Mesothelial cell of epicardium (in vitro differentiated cells): ENCODE data around the gene MMP17. TPM values are rescaled to one million over a fixed set of nuclear protein-coding genes. Genes with fewer than 3 reads are reported as not detected.

ENCODE experiments used
- DNase-seq, 2 experiments: peaks; one replicate each; pipeline ENCODE4 v3.0.0; 2021; ENCODE audit warnings: low spot score in 2 of 2; ENCODE audit not compliant: unreplicated experiment in 2 of 2
- H3K27ac Mint-ChIP-seq: 2 replicates; pipeline ENCODE4 v1.8.0; 2021; ENCODE audit warnings: mixed read lengths
- H3K27me3 Mint-ChIP-seq: 2 replicates; pipeline ENCODE4 v1.8.0; 2021; ENCODE audit warnings: low read depth, mixed read lengths
- H3K36me3 Mint-ChIP-seq: 2 replicates; pipeline ENCODE4 v1.8.0; 2021; ENCODE audit warnings: mixed read lengths
- H3K4me1 Mint-ChIP-seq: 2 replicates; pipeline ENCODE4 v1.8.0; 2021; ENCODE audit warnings: mixed read lengths
- H3K4me3 Mint-ChIP-seq: 2 replicates; pipeline ENCODE4 v1.8.0; 2021; ENCODE audit warnings: mild to moderate bottlenecking, moderate library complexity, mixed read lengths
- H3K9me3 Mint-ChIP-seq: 2 replicates; pipeline ENCODE4 v1.8.0; 2021; ENCODE audit warnings: mixed read lengths
- CTCF ChIP-seq: fragments of 200-600 bp; sonication (generic); IDR thresholded peaks from one replicate; pipeline ENCODE4 v1.5.0; 2021; ENCODE audit warnings: antibody characterized with exemption; ENCODE audit not compliant: unreplicated experiment
- total RNA-seq: library from RNA; stranded (reverse); gene quantifications from 3 replicates; pipeline ENCODE4 v1.2.1, GENCODE V29; 2021

Gene MMP17
- total RNA-seq, 1 donor from 2014 or later: 1.8 TPM

- H3K4me1 Mint-ChIP-seq: peaks cover 12% of the 10 kb centered on the region
- no peak for DNase-seq
- peaks cover 35% of the 10 kb centered on the region for H3K36me3 Mint-ChIP-seq
- TF ChIP-seq CTCF: no peak
- H3K4me3 Mint-ChIP-seq: no peak overlapping the region
- peaks cover 4% of the 10 kb centered on the region for H3K9me3 Mint-ChIP-seq
- no peak overlapping the region for H3K27ac Mint-ChIP-seq
- H3K27me3 Mint-ChIP-seq: no peaks in the 10 kb centered on the region
These were observed 42.3 kb upstream of the MMP17 start for GRCh38 chr12:131785763-131786330.

GRCh38 chr12:131786331-131786730, 41.9 kb upstream of the MMP17 start:
- Mint-ChIP-seq H3K36me3 (peaks cover 38% of the 10 kb centered on the region), H3K9me3 (peaks cover 5% of the 10 kb centered on the region), H3K27ac (no peak overlapping the region), H3K4me1 (peaks cover 12% of the 10 kb centered on the region), H3K27me3 (no peaks in the 10 kb centered on the region), H3K4me3 (no peak overlapping the region)
- no peak for DNase-seq
- TF ChIP-seq CTCF: no peak

- H3K4me1 Mint-ChIP-seq: peaks cover 12% of the 10 kb centered on the region
- no peaks in the 10 kb centered on the region for H3K27me3 Mint-ChIP-seq
- TF ChIP-seq CTCF: no peak
- no peak for DNase-seq
- peaks cover 41% of the 10 kb centered on the region for H3K36me3 Mint-ChIP-seq
- H3K4me3 Mint-ChIP-seq: no peak overlapping the region
- H3K9me3 Mint-ChIP-seq: peaks cover 5% of the 10 kb centered on the region
- H3K27ac Mint-ChIP-seq: no peak overlapping the region
These were observed 41.0 kb upstream of the MMP17 start for GRCh38 chr12:131787143-131787660.

GRCh38 chr12:131788070-131788469, 40.1 kb upstream of the MMP17 start:
- H3K36me3 Mint-ChIP-seq: peaks cover 45% of the 10 kb centered on the region
- no peak for DNase-seq
- TF ChIP-seq CTCF: no peak
- peaks cover 12% of the 10 kb centered on the region for H3K4me1 Mint-ChIP-seq
- H3K27me3 Mint-ChIP-seq: no peaks in the 10 kb centered on the region
- H3K9me3 Mint-ChIP-seq: peaks cover 5% of the 10 kb centered on the region
- no peak overlapping the region for H3K4me3 Mint-ChIP-seq
- no peak overlapping the region for H3K27ac Mint-ChIP-seq

GRCh38 chr12:131789638-131790037, 38.6 kb upstream of the MMP17 start:
- H3K36me3 Mint-ChIP-seq: peaks cover 54% of the 10 kb centered on the region
- no peak for TF ChIP-seq CTCF
- no peaks in the 10 kb centered on the region for H3K27me3 Mint-ChIP-seq
- H3K4me3 Mint-ChIP-seq: no peak overlapping the region
- H3K27ac Mint-ChIP-seq: no peak overlapping the region
- no peak for DNase-seq
- no peaks in the 10 kb centered on the region for H3K4me1 Mint-ChIP-seq
- peaks cover 5% of the 10 kb centered on the region for H3K9me3 Mint-ChIP-seq
